Medulla oblongata (tissue), 1 donor: ENCODE data around the gene RPTN.

Experiments used
- DNase-seq: peaks from one replicate; pipeline ENCODE4 v3.0.0-alpha.2; 2015; ENCODE audit errors: extremely low spot score

Gene RPTN

DNA sequence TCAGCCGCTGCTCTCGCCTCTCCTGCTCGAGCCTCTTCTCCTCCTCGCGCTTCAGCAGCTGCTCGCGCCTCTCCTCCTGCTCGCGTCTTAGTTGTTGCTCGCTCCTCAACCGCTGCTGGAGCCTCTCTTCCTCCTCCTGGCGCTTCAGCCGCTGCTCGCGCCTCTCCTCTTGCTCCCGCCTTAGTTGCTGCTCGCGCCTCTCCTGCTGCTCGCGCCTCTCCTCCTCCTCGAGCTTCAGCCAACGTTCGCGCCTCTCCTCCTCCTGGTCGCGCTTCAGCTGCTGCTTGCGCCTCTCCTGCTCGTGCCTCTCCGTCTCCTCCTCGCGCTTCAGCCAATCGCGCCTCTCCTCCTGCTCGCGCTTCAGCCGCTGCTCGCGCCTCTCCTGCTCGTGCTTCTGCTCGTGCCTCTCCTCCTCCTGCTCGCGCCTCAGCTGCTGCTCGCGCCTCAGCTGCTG lies 47.5 kb downstream of the RPTN start:
- no peak for DNase-seq

DNA sequence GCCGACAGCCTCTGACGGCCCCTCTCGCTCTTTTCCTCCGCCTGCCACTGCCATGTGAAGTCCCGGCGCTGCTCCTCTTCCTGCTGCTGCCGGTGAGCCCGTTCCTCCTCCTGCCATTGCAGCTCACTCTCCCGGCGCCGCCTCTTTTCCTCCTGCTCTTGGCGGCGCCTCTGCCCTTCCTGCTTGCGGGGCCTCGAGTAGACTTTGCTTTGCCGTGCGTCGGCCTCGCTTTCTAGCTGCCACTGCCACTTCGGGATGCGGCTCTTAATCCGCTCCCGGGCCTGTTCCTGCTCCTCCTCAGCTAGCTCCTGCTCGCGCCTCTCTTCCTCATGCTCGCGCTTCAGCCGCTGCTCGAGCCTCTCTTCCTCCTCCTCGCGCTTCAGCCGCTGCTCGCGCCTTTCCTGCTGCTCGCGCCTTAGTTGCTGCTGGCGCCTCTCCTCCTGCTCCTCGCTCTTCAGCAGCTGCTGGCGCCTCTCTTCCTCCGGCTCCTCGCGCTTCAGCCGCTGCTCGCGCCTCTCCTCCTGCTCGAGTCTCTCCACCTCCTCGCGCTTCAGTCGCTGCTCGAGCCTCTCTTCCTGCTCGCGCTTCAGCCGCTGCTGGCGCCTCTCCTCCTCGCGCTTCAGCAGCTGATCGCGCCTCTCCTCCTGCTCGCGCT lies 48.0 kb downstream of the RPTN start:
- no peak for DNase-seq

- DNase-seq, result peak; percentile 6
These were observed 48.6 kb downstream of the RPTN start for GRCh38 chr1:152110365-152110859.

DNA sequence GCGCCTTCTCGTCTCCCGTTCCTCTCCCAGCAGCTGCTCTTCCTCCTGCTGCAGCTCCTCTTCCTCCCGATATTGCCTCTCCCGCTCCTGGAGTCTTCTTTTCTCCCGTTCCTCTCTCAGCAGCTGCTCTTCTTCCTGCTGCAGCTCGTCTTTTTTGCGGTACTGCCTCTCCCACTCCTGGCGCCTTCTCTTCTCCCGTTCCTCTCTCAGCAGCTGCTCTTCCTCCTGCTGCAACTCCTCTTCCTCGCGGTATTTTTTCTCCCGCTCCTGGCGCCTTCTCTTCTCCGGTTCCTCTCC lies 49.1 kb downstream of the RPTN start:
- no peak for DNase-seq

GRCh38 chr1:152109231-152109997 lies 49.6 kb downstream of the RPTN start:
- DNase-seq, result no peak

GRCh38 chr1:152108882-152109222 lies 50.2 kb downstream of the RPTN start:
- DNase-seq, result no peak

- DNase-seq, result no peak
These were observed 50.8 kb downstream of the RPTN start for GRCh38 chr1:152107984-152108881.

DNA sequence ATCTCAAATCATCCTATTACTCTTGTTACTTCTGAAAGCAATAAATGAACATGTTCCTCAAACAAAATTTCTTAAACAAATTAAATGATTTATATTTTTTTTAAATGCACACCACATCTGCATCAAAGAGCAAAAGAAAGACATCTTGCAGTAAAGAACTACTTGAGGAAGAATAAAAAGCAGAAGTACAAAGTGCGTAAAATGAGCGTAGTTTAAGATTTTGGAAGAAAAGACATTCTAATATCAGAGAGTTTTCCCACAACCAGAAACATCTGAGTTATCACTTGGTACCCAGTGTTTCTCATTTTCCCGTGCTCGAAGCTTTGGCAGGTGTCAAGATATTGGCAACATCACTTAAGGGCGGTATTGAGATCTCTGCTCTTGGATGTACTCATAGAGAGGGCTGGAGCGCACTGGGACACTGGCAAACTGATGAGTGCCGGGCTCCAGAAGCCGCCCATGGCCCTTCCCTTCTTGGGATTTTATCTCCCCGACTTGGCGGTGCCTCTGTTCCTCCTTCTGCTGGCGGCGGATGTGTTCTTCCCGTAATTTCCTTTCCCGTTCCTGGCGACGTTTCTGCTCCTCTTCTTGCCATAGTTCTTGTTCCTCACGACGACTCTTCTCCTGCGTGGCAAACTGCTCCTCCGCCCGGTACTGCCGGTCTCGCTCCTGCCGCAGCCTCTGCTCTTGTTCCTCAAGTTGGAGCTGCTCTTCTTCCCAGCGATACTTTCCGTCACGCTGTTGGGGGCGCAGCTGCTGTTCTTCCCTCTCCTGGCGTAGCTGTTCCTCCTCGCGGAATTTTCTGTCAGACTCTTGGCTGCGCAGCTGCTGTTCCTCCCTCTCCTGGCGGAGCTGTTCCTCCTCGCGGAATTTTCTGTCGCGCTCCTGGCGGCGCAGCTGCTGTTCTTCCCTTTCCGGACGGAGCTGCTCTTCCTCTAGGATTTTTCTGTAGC lies 51.7 kb downstream of the RPTN start:
- no peak for DNase-seq

- no peak for DNase-seq
These were observed 54.2 kb downstream of the RPTN start for GRCh38 chr1:152104854-152105253.
